GM21526 (cell line): ENCODE results near the gene VWA2.

Source experiments
- ATAC-seq: cut with Tn5 transposase; IDR thresholded peaks from one replicate; pipeline ENCODE4 v1.9.1; 2021; ENCODE audit warnings: moderate library complexity; ENCODE audit not compliant: unreplicated experiment, low FRiP score

VWA2 gene

DNA sequence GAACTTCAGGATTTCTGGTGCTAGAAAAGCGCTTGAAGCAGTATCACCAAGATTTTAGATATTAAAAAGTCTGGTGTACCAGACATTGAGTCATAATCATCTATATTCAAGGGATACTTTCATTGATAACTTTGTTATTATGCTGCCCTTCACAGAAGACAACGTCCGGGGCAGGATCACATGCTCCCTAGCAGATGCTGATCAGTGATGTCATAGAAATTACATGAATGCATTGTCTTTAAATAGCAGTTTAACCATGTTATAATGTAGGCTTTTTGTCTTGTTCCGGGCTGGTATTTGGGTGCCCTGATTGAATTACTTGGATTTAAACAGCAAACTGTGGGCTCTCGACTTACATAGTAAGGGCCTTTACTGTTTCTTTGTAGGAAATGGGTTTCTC, 54.0 kb downstream of the VWA2 start:
- no peak for ATAC-seq

DNA sequence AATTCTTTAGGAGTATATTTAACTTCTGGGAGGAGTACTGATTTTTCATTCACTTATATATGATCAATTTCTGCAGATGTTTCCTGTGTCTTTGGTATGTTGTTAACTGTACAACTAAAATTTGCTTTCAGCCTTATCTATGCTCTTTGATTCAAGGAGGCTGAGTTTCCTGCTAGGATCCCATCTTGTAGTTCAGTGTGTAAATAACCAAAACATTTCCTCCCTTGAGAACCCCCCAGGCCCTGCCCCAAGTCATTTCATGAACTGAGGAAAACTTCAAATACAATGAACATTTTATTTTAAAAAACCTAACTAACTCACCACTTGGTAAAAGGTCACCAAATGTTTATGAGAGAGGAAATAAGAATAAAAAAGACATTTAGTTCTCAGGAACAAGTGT, 55.5 kb downstream of the VWA2 start:
- no peak for ATAC-seq

DNA sequence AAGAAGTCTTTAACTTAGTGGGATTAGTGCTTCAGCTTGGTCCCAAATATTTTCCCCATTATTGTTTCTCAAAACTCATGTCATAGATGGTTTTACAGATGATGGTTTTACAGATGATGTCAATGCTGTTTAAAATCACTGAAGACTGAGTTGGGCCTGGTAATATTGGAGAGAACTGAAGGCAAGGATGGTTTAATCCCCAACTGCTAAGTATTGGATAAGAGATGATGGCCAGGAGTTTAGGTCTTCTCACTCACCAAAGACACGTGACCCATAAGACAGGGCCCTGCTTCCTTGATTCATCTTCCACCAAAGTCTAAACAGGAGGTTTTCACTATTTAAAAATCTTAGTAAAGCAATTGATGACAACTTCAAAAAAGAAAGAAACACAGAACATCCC, 56.3 kb downstream of the VWA2 start:
- no peak for ATAC-seq

DNA sequence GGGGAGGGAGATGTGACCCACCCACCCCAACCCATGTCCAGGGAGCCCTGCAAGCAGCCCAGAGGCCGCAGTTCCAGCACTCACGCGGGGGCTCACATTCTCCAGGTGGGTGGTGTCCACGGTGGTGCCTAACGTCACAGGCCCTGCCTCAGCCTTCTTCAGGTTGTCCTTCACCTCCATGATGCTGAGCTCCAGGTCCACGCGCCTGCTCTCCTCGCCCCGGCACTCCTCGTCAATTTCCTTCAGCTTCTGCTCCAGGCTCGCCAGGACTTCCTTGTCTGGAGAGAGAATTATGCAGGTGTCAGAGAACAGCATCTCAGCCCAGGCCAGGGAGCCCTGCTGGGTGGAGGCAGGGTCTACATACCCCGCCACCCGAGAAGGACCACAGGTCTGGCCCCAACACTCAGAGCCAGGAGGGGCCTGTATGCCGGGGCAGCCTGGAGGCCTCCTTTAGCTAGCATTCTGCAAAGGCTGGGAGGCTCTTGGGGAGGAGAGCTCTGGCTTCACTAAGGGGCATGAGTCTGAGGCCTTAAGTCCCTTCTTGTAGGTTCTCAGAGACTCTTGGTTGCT, 58.2 kb downstream of the VWA2 start:
- no peak for ATAC-seq

DNA sequence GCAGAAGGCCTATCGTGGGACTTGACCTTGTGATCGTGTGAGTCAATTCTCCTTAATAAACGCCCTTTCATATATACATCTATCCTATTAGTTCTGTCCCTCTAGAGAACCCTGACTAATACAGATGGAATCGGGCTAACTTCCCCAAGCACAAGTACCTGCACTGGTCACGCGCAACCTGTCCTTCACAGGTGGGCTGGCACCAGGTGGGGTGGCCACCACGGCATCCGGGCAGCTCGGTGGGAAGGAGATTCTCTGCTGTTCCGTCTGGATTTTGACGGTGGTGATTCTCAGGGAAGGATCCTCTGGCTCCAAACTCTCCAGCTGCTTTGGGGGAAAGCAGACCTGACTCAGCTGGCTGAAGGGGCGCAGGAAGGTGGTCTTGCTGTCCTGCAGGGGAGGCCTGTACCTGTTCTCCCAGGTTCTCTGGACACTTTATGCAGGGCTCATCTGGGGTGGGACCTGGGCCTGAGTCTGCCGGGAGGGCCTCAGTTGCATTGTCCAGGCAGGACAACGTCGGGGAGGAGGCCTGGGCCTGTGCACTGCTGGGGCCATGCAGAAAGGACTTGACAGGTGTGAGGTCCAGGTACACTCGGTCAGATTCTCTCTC, 61.1 kb downstream of the VWA2 start:
- ATAC-seq, result no peak

DNA sequence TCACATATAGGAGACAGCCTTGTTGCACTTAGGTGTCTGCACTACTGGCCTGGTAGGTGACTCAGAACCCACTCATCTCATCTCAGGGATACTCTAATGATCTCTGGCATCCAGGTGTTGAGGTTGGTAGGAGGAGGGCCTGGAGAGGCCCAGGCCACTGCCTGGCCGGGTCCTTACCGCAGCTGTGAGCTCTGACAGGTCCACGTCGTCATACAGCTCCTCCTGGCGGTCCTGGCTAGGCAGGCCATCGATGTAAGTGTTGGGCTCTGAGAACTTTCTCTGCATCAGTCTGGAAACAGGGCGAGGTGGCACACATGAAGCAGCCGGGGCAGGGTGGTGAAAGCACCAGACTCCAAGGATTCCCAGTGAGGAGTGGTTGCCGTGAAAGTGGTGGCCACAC, 62.1 kb downstream of the VWA2 start:
- no peak for ATAC-seq

DNA sequence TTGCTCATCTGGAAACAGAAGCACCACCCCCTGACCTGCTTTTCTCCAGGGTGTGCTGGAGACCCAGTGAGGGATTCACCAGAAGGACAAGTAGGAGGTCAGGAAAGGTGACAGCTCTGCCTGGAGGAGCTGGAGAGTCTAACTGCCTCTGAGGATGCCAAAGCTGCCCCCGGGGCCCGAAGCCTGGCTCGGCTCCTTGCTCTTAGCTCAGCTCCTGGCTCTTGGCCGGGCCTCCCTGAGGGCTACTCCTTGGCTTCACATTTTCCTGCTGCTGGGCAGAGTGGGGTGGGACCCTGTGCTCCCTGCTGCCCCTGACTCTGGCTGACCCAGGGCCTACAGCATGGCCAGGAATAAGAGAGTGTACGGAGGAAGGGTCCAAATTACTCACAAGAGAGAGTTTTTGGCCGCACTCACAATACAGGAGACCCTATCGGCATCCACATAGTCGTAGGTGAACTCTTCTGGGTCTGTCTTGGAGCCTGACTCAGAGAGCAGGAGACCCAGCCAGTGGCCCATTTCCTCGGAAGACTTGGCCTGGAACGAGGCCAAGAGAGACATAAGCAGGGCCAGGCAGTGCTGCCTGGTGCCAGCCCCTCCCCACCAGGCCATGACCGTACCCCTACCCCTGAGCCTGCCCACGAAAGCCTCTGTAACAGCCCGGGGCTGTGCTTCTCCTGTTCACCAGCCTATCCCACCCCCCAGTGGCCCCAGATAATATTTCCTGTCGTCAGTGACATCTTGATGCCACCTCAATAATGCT, 63.1 kb downstream of the VWA2 start:
- no peak for ATAC-seq

DNA sequence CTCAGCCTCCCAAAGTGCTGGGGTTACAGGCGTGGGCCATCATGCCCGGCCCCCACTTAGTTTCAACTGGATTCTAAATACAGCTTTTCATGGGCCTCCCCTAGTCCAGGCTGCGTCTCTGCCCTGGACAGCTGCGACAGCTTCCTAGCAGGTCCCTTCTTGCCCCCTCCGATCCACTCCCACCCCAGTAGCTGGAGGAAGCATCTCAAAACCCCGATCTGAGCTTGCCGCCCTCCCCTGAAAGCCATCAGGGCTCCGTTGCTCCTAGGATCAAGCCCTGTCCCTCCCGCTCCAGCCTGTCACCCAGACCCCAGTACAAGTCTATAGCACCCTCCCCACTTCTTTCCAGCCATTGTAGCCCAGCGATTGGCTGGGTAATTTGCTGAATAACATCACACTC, 64.5 kb downstream of the VWA2 start:
- ATAC-seq, result peak; percentile 4

DNA sequence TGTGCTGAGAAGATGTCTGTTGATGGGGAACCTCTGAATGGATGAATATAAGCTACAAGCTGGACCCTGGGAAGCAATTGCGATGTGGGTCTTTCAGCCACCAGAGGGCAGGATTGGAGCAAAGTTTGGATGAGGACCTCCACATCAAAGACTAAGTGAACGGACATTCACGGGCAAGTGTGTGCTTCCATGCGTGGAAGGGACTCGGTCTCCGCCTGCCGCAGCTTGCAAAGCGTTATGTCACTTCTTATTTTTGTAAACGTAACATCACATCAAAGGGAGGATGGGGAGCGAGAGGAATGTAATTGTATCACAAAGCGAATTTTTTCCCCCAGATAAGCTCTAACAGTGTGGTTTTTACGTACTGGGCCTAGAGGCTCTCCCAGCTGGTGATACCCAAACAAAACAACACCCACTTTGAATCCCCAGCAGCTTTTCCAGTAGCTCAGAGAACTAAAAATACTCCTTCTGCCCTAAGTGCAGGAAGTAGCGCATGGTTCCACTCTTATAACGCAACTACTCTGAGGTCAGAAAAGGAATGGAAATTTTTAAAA, 65.0 kb downstream of the VWA2 start:
- ATAC-seq, result peak; percentile 79

DNA sequence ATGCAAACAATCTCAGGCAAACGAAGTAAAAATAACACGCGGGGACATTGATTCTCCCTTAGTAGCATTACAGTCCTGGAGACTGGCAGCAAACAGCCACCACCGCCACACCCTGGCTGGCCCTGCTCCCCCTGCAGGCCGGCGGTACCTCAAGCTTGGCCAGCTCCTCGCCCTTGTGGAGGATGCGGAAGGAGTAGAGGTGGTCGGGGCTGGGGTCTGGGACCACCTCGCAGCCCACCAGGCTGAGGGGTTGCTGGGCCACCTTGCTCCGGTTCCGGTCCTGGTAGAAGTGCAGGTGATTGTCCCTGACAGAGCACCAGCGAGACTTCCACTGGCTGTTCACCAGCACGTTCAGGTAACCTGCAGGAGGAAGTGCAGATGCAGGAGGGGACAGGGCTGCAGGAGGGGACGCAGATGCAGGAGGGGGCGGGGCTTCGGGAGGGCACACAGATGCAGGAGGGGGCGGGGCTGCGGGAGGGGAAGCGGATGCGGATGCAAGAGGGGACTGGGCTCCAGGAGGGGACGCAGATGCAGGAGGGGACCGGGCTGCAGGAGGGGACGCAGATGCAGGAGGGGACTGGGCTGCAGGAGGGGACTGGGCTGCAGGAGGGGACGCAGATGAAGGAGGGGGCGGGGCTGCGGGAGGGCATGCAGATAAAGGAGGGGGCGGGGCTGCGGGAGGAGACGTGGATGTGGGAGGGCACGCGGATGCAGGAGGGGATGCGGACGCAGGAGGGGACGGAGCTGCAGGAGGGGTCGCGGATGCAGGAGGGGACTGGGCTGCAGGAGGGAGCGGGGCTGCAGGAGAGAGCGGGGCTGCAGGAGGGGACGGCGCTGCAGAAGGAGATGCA, 65.7 kb downstream of the VWA2 start:
- ATAC-seq, result peak; percentile 59

DNA sequence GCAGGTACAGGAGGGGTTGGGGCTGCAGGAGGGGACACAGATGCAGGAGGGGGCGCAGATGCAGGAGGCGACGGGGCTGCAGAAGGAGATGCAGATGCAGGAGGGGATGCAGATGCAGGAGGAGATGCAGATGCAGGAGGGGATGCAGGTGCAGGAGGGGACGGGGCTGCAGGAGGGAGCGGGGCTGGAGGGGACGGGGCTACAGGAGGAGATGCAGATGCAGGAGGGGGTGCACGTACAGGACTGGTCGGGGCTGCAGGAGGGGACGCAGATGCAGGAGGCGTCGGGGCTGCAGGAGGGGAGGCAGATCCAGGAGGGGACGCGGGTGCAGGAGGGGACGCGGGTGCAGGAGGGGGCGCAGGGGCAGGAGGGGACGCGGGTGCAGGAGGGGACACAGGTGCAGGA, 66.5 kb downstream of the VWA2 start:
- no peak for ATAC-seq

DNA sequence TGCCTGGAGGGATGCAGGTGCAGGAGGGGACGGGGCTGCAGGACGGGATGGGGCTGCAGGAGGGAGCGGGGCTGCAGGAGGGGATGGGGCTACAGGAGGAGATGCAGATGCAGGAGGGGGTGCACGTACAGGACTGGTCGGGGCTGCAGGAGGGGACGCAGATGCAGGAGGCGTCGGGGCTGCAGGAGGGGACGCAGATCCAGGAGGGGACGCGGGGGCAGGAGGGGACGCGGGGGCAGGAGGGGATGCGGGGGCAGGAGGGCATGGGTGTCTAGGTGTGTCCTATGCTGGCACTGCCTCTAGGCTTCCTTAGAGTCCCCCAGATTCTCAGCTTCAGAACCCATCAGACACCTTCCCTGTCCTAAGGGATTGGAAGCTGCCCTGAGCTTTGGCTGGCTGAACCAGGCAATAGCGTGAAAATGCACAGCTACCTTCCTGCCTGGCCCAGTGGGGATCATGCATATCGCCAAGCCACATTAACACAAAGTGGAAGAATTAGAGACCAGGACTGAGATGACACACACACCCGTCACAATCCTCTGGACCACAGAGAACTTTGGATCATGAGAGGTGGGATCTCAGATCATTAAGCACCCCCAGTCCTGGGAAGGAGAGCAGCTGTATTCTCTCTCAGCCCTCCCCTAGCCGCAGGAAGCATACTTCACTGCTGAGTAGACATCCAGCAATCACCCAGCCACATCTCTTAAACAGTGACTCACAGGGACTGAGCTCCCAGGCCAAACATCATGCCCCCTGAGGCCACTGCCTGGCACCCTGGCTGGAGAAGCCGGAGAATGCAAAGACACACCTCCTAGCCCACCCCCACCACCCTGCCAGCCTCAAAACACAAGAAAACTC, 67.3 kb downstream of the VWA2 start:
- ATAC-seq, result no peak

DNA sequence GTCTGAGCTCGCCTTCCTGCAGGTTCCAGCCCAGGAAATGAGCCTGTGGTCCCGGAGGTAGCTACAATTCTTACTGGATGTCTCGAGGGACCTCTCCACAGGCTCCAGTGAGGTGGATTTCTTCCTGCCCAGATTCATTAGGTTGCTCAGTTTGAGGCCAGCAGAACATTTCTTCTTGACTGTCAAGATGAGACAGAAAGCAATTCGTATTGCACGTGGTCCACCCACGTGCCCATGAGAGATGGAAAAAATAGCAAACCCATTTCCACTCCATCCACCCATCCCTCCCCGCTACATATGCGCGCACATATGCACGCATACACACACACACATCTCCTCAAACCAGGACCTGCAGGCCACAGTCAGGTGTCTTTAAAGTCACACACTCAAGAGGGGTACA, 68.7 kb downstream of the VWA2 start:
- ATAC-seq, result no peak

DNA sequence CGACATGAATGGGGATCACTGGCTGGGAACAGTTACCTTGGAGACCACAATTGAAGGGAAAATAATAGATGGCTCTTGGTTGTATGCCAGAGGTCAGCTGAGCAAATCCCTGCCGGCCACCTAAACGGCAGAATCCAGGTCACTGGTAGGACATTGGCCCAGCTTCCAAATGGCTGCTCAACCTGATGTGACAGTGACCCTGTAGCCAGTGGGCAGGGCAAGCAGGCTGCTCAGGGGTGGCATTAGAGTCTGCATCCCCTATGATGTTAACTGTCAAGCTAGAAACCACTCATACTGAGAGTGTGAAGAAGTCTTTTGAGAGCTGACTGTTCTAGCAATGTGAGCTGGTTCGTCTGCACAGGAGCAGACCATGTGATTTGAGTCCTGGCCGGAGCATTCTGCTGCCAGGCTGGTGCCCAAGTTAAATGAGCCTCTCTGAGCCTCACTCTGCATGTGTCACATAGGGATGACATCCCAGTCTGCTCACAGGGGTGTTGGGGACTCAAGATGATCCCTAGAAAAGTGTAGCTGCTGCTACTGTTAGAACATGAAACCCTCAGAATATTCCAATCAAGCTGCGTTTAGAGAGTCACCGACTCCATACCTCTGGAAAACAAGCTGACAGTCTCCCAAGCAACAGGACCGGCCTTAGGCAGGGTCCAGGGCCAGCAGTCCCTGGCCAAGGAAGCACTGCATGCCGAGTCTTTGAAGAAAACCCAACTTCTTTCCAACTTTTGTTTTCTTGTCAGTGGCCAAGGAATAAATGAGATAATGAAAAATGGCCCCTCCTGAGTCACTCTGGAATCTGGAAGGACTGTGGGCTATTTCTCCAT, 69.7 kb downstream of the VWA2 start:
- no peak for ATAC-seq

DNA sequence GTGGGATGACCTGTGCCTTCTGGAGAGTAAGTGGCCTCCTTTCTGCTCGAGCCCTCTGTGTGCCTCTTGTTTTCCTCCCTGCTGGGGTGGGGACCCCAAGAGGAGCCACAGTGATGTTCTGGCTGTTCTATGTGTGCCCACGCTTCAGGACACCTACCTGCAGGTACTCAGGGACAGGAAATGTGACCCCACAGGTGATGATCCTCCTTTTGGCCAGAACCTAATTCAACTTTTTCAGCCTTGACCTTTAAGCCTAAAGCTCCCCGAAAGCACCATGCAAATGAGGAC, 70.3 kb downstream of the VWA2 start:
- no peak for ATAC-seq

DNA sequence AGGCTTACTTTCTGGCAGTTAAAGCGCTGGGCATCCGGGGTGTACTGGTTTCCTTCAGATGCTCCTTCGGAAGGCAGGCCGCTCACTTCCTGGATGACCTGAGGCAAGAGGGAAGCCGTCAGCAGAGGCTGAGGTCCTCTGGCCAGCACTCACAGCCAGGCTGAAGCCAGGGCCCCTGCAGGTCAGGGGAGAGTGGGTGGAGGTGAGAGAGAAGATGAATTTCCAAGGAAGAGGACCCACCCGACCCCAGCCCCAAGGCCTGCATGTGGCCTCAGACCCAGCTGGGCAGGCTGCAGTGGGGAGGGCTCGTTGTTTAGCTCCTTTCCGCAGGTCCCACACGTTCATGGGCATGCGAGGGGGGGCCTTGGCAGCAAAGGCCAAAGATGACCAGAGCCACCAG, 71.3 kb downstream of the VWA2 start:
- no peak for ATAC-seq

DNA sequence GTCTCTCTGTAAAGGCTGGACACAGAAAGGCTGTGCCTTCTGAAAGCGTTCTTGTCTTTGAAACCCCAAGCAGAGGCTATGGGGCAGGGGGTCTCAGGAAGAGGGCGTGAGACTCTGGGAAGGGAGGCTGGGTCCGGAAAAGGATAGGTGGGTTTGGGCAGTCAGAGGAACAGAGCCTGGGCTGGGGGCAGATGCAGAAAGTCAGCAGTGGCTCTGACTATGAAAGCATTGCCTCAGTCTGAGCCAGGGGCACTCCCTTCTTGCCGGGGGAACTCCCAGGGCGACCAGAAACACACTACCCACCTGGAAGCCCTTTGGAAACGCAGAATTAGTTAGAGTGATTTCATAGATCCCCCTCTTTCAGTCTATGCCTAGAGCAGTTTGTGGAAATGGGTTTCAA, 72.0 kb downstream of the VWA2 start:
- no peak for ATAC-seq

DNA sequence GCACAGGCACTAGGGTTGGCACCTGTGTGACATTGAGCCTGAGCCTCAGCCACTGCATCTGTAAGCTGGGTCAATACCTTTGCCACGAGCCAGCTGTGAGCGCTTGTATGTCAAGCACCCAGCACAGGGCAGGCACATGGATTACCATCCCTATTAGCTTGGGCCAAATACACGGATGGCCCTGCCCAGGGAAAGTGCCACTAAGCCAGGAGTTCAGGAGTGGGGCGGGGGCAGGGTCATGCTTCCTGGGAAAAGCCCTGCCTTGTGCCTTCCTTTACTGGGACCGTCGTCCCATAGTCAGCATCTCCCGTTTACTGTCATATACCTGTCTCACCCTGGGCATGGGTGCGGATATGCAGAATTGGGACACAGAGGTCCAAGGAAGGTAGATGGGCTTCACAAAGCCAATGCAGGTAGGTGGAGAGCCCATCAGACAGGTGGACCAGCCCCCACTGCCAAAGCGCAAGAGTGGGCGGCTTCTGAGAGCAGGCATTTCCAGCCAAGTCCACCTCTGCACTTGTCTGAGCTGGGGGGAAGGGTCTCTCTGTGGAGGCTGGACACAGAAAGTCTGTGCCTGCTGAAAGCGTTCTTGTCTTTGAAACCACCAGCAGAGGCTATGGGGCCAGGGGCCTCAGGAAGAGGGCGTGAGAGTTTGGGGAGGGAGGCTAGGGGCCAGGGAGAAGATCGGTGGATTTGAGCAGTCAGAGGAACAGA, 72.6 kb downstream of the VWA2 start:
- no peak for ATAC-seq

DNA sequence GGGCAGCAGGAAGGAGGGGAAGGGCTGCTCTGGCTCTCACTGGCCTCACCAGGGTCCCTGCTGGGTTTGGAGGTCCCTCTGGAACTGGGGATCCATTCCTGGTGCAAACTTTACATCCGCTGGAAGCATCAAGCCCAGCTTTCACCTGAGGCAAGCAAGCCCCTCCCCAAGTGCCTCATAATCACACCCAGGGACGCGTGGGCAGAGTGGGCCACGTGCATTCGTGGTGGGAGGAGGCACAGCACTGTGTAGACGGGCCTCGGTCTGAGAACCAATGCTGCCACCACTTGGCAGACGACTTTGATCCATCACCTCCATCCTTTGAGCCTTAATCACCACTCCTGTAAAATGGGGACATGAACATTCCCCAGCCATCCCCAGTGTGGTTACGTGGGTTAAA, 74.1 kb downstream of the VWA2 start:
- no peak for ATAC-seq
